ENCODE results near the gene MYL5.
"Not testable (repeated sequence)": the region's sequence is repeated elsewhere in the genome, so short reads cannot be mapped to it uniquely, and the experiment has no call there.

MYL5 gene

GRCh38 chr4:725391-726234 is 51.3 kb downstream of the MYL5 start:
- DNase-seq (ENCODE audit: low read depth): no peak

GRCh38 chr4:726235-726787 is 52.0 kb downstream of the MYL5 start:
- DNase-seq (ENCODE audit: low read depth): no peak

- no peak for DNase-seq (ENCODE audit: low read depth)
These were observed 52.5 kb downstream of the MYL5 start for GRCh38 chr4:726838-727237.

- no peak for DNase-seq (ENCODE audit: low read depth)
These were observed 53.2 kb downstream of the MYL5 start for GRCh38 chr4:727576-727975.

- no peak for DNase-seq (ENCODE audit: low read depth)
These were observed 55.3 kb downstream of the MYL5 start for GRCh38 chr4:729336-730315.

GRCh38 chr4:730511-730910 is 56.2 kb downstream of the MYL5 start:
- DNase-seq (ENCODE audit: low read depth): no peak

- DNase-seq (ENCODE audit: low read depth): not testable (repeated sequence)
These were observed 56.9 kb downstream of the MYL5 start for GRCh38 chr4:730946-731904.
